ENCODE measurements around the gene ZNRF1. TPM values are rescaled to one million over a fixed set of nuclear protein-coding genes. Genes with fewer than 3 reads are reported as not detected.

ZNRF1 gene
- total RNA-seq, 1 experiment from 2014 or later: 27.1 TPM

- no TSS peak for BruUV-seq (replicated peaks)
- no peak overlapping the region for H3K27ac Mint-ChIP-seq (ENCODE audit: unreplicated experiment)
- no peaks in the 10 kb centered on the region for H3K9me3 Mint-ChIP-seq (ENCODE audit: low read depth, unreplicated experiment)
- peaks cover 6% of the 10 kb centered on the region for H3K36me3 Mint-ChIP-seq (ENCODE audit: insufficient read depth, unreplicated experiment)
- TF ChIP-seq CTCF (IDR thresholded peaks at IDR 0.05; ENCODE audit: unreplicated experiment): no peak
- H3K27me3 Mint-ChIP-seq (ENCODE audit: unreplicated experiment): peaks cover 4% of the 10 kb centered on the region
- CTCF ChIA-PET: interaction anchor here (0.5 to 2.5 kb wide), 6 partner anchors 13 to 124 kb away, joined by 3 to 20 read pairs (median 8); partner anchors contain the start of gene ZNRF1
- H3K4me3 Mint-ChIP-seq (ENCODE audit: low read depth, unreplicated experiment): no peak overlapping the region
- intact Hi-C loops (cut with micrococcal nuclease; ENCODE audit: unreplicated experiment): loop anchor here (5.0 kb wide), 1 partner anchor 85 kb away; no protein-coding TSS in a partner anchor
- DNase-seq: no peak
- peaks cover 30% of the 10 kb centered on the region for H3K4me1 Mint-ChIP-seq (ENCODE audit: low read depth, unreplicated experiment)
These were observed 98.5 kb downstream of the ZNRF1 start for GRCh38 chr16:75097191-75097761.

GRCh38 chr16:75097941-75098901 is 99.4 kb downstream of the ZNRF1 start:
- intact Hi-C loops (cut with micrococcal nuclease; ENCODE audit: unreplicated experiment): loop anchor here (5.0 kb wide), 1 partner anchor 86 kb away; no protein-coding TSS in a partner anchor
- no peak for TF ChIP-seq CTCF (IDR thresholded peaks at IDR 0.05; ENCODE audit: unreplicated experiment)
- H3K9me3 Mint-ChIP-seq (ENCODE audit: low read depth, unreplicated experiment): no peaks in the 10 kb centered on the region
- H3K4me3 Mint-ChIP-seq (ENCODE audit: low read depth, unreplicated experiment): no peak overlapping the region
- peaks cover 6% of the 10 kb centered on the region for H3K36me3 Mint-ChIP-seq (ENCODE audit: insufficient read depth, unreplicated experiment)
- no TSS peak for BruUV-seq (replicated peaks)
- peaks cover 21% of the 10 kb centered on the region for H3K4me1 Mint-ChIP-seq (ENCODE audit: low read depth, unreplicated experiment)
- CTCF ChIA-PET: interaction anchor here (2.5 kb wide), 1 partner anchor 87 kb away, joined by 9 read pairs; no protein-coding TSS in a partner anchor
- no peak for DNase-seq
- peaks cover 14% of the 10 kb centered on the region for H3K27me3 Mint-ChIP-seq (ENCODE audit: unreplicated experiment)
- no peak overlapping the region for H3K27ac Mint-ChIP-seq (ENCODE audit: unreplicated experiment)

GRCh38 chr16:75099075-75099667 is 100.3 kb downstream of the ZNRF1 start:
- Mint-ChIP-seq H3K36me3 (ENCODE audit: insufficient read depth, unreplicated experiment) (peaks cover 6% of the 10 kb centered on the region), H3K27ac (ENCODE audit: unreplicated experiment) (no peak overlapping the region), H3K4me1 (ENCODE audit: low read depth, unreplicated experiment) (peaks cover 15% of the 10 kb centered on the region), H3K4me3 (ENCODE audit: low read depth, unreplicated experiment) (no peak overlapping the region), H3K27me3 (ENCODE audit: unreplicated experiment) (peaks cover 16% of the 10 kb centered on the region), H3K9me3 (ENCODE audit: low read depth, unreplicated experiment) (peaks cover 2% of the 10 kb centered on the region)
- TF ChIP-seq CTCF (IDR thresholded peaks at IDR 0.05; ENCODE audit: unreplicated experiment): no peak
- no peak for DNase-seq
- BruUV-seq (replicated peaks): no TSS peak
- intact Hi-C loops (cut with micrococcal nuclease; ENCODE audit: unreplicated experiment): loop anchor here (5.0 kb wide), 1 partner anchor 87 kb away; no protein-coding TSS in a partner anchor
- CTCF ChIA-PET: no interaction called here
